ENCODE measurements around the gene GDF10. TPM values are rescaled to one million over a fixed set of nuclear protein-coding genes. Genes with fewer than 3 reads are reported as not detected.
A peak's percentile ranks its signal among the peaks of the same experiment; 100 is the strongest.

Gene GDF10
- total RNA-seq, 1 experiment from 2014 or later = not detected

- Mint-ChIP-seq H3K4me3 (ENCODE audit: low read depth, unreplicated experiment) (no peak overlapping the region), H3K4me1 (ENCODE audit: low read depth, unreplicated experiment) (no peaks in the 10 kb centered on the region), H3K36me3 (ENCODE audit: insufficient read depth, unreplicated experiment) (no peaks in the 10 kb centered on the region), H3K27ac (ENCODE audit: unreplicated experiment) (no peak overlapping the region), H3K27me3 (ENCODE audit: unreplicated experiment) (peaks cover 64% of the 10 kb centered on the region), H3K9me3 (ENCODE audit: low read depth, unreplicated experiment) (no peaks in the 10 kb centered on the region)
- TF ChIP-seq CTCF (IDR thresholded peaks at IDR 0.05; ENCODE audit: unreplicated experiment) = no peak
- no peak for DNase-seq
- intact Hi-C loops (cut with micrococcal nuclease; ENCODE audit: unreplicated experiment) = no loop called here
- BruUV-seq (replicated peaks) = no TSS peak
- CTCF ChIA-PET = interaction anchor here (1.6 kb wide), 1 partner anchor 261 kb away, joined by 3 read pairs; no protein-coding TSS in a partner anchor
Measured at GRCh38 chr10:47308775-47309174, 8.8 kb downstream of the GDF10 start.

- CTCF ChIA-PET = interaction anchor here (1.6 kb wide), 1 partner anchor 262 kb away, joined by 3 read pairs; no protein-coding TSS in a partner anchor
- H3K9me3 Mint-ChIP-seq (ENCODE audit: low read depth, unreplicated experiment) = no peaks in the 10 kb centered on the region
- H3K4me1 Mint-ChIP-seq (ENCODE audit: low read depth, unreplicated experiment) = no peaks in the 10 kb centered on the region
- H3K27me3 Mint-ChIP-seq (ENCODE audit: unreplicated experiment) = peaks cover 64% of the 10 kb centered on the region
- peak; percentile 45 for TF ChIP-seq CTCF (IDR thresholded peaks at IDR 0.05; ENCODE audit: unreplicated experiment)
- no TSS peak for BruUV-seq (replicated peaks)
- no peak overlapping the region for H3K4me3 Mint-ChIP-seq (ENCODE audit: low read depth, unreplicated experiment)
- H3K27ac Mint-ChIP-seq (ENCODE audit: unreplicated experiment) = no peak overlapping the region
- H3K36me3 Mint-ChIP-seq (ENCODE audit: insufficient read depth, unreplicated experiment) = no peaks in the 10 kb centered on the region
- intact Hi-C loops (cut with micrococcal nuclease; ENCODE audit: unreplicated experiment) = no loop called here
- no peak for DNase-seq
Measured at GRCh38 chr10:47309408-47310089, 9.6 kb downstream of the GDF10 start.

GRCh38 chr10:47310090-47310505 is 10.1 kb downstream of the GDF10 start:
- CTCF ChIA-PET = no interaction called here
- Mint-ChIP-seq H3K4me3 (ENCODE audit: low read depth, unreplicated experiment) (no peak overlapping the region), H3K27ac (ENCODE audit: unreplicated experiment) (no peak overlapping the region), H3K9me3 (ENCODE audit: low read depth, unreplicated experiment) (no peaks in the 10 kb centered on the region), H3K36me3 (ENCODE audit: insufficient read depth, unreplicated experiment) (no peaks in the 10 kb centered on the region), H3K27me3 (ENCODE audit: unreplicated experiment) (peaks cover 60% of the 10 kb centered on the region), H3K4me1 (ENCODE audit: low read depth, unreplicated experiment) (no peaks in the 10 kb centered on the region)
- BruUV-seq (replicated peaks) = no TSS peak
- intact Hi-C loops (cut with micrococcal nuclease; ENCODE audit: unreplicated experiment) = no loop called here
- no peak for DNase-seq
- no peak for TF ChIP-seq CTCF (IDR thresholded peaks at IDR 0.05; ENCODE audit: unreplicated experiment)

GRCh38 chr10:47311193-47311931 is 11.4 kb downstream of the GDF10 start:
- TF ChIP-seq CTCF (IDR thresholded peaks at IDR 0.05; ENCODE audit: unreplicated experiment) = no peak
- Mint-ChIP-seq H3K4me3 (ENCODE audit: low read depth, unreplicated experiment) (no peak overlapping the region), H3K36me3 (ENCODE audit: insufficient read depth, unreplicated experiment) (no peaks in the 10 kb centered on the region), H3K27ac (ENCODE audit: unreplicated experiment) (no peak overlapping the region), H3K4me1 (ENCODE audit: low read depth, unreplicated experiment) (no peaks in the 10 kb centered on the region), H3K9me3 (ENCODE audit: low read depth, unreplicated experiment) (no peaks in the 10 kb centered on the region), H3K27me3 (ENCODE audit: unreplicated experiment) (peaks cover 47% of the 10 kb centered on the region)
- CTCF ChIA-PET = interaction anchor here (0.5 to 3.1 kb wide), 10 partner anchors 8 to 318 kb away, joined by 3 to 81 read pairs (median 4); no protein-coding TSS in a partner anchor
- intact Hi-C loops (cut with micrococcal nuclease; ENCODE audit: unreplicated experiment) = no loop called here
- no TSS peak for BruUV-seq (replicated peaks)
- peak; percentile 67 for DNase-seq

Measured in Calu3 (cell line).